GM21367 (cell line): ENCODE measurements around the gene ZXDC.

Experiments
- ATAC-seq: cut with Tn5 transposase; IDR thresholded peaks from one replicate; pipeline ENCODE4 v1.9.1; 2021; ENCODE audit not compliant: unreplicated experiment

ZXDC gene

GRCh38 chr3:126456766-126457388, 18.8 kb downstream of the ZXDC start:
- ATAC-seq = no peak

- ATAC-seq = no peak
Measured at GRCh38 chr3:126456211-126456610, 19.5 kb downstream of the ZXDC start.

- ATAC-seq = no peak
Measured at GRCh38 chr3:126454437-126455198, 21.1 kb downstream of the ZXDC start.

GRCh38 chr3:126454025-126454424, 21.7 kb downstream of the ZXDC start:
- ATAC-seq = no peak

GRCh38 chr3:126452213-126452612, 23.5 kb downstream of the ZXDC start:
- ATAC-seq = no peak

GRCh38 chr3:126451511-126451910, 24.2 kb downstream of the ZXDC start:
- ATAC-seq = no peak

- ATAC-seq = no peak
Measured at GRCh38 chr3:126450744-126451143, 24.9 kb downstream of the ZXDC start.

- no peak for ATAC-seq
Measured at GRCh38 chr3:126450219-126450618, 25.5 kb downstream of the ZXDC start.

- no peak for ATAC-seq
Measured at GRCh38 chr3:126449621-126450051, 26.1 kb downstream of the ZXDC start.

GRCh38 chr3:126448893-126449180, 26.9 kb downstream of the ZXDC start:
- ATAC-seq = no peak

GRCh38 chr3:126448136-126448892, 27.4 kb downstream of the ZXDC start:
- no peak for ATAC-seq

GRCh38 chr3:126447456-126448106, 28.1 kb downstream of the ZXDC start:
- ATAC-seq = no peak

- ATAC-seq = no peak
Measured at GRCh38 chr3:126446791-126447190, 28.9 kb downstream of the ZXDC start.

- no peak for ATAC-seq
Measured at GRCh38 chr3:126446301-126446700, 29.4 kb downstream of the ZXDC start.

- no peak for ATAC-seq
Measured at GRCh38 chr3:126445506-126445905, 30.2 kb downstream of the ZXDC start.

GRCh38 chr3:126442856-126443242, 32.8 kb downstream of the ZXDC start:
- no peak for ATAC-seq

GRCh38 chr3:126442094-126442855, 33.4 kb downstream of the ZXDC start:
- ATAC-seq = no peak

- no peak for ATAC-seq
Measured at GRCh38 chr3:126441256-126441880, 34.3 kb downstream of the ZXDC start.

GRCh38 chr3:126440709-126440995, 35.0 kb downstream of the ZXDC start:
- no peak for ATAC-seq

GRCh38 chr3:126439968-126440708, 35.6 kb downstream of the ZXDC start:
- ATAC-seq = no peak
